AG09309 (cell line): Measurements from ENCODE around the gene NFE2L3.

Experiments used
- DNase-seq: peaks from one replicate; pipeline ENCODE4 v3.0.0-alpha.2; 2010; ENCODE audit warnings: low read depth
- H3K4me3 ChIP-seq: 2 replicates; pipeline ENCODE4 v1.5.1; 2011; ENCODE audit warnings: mild to moderate bottlenecking, low read depth, low read length, moderate library complexity; ENCODE audit not compliant: control insufficient read depth
- CTCF ChIP-seq: IDR thresholded peaks from 2 replicates; pipeline ENCODE4 v1.5.1; 2011; ENCODE audit warnings: mild to moderate bottlenecking, low read depth, low read length, inconsistent platforms; ENCODE audit not compliant: insufficient read depth, control insufficient read depth; ENCODE audit errors: missing control alignments

The NFE2L3 gene

GRCh38 chr7:26201247-26202018 lies 49.4 kb downstream of the NFE2L3 start, which contains the start of gene CBX3:
TSS of gene CBX3 (plus strand) at chr7:26201745. CDS start at chr7:26202999, 1,254 bp downstream.
- TF ChIP-seq CTCF: no peak

GRCh38 chr7:26202019-26202990 lies 50.3 kb downstream of the NFE2L3 start:
- H3K4me3 ChIP-seq: peak overlapping the region; percentile 92
- DNase-seq: no peak
- TF ChIP-seq CTCF: no peak

More at GRCh38 chr7:26201247-26202018, 49.4 kb downstream of the NFE2L3 start, which contains the start of gene CBX3:
- no peak for DNase-seq
- peak within 1 kb of the TSS; percentile 92 for H3K4me3 ChIP-seq

GRCh38 chr7:26203016-26203415 lies 51.0 kb downstream of the NFE2L3 start:
- TF ChIP-seq CTCF: no peak
- peak overlapping the region; percentile 92 for H3K4me3 ChIP-seq
- no peak for DNase-seq

GRCh38 chr7:26208040-26208439 lies 56.0 kb downstream of the NFE2L3 start:
- no peak for TF ChIP-seq CTCF
- no peak overlapping the region for H3K4me3 ChIP-seq
- DNase-seq: no peak

- no peak for TF ChIP-seq CTCF
- DNase-seq: no peak
Measured at GRCh38 chr7:26212921-26213718, 61.1 kb downstream of the NFE2L3 start.

More at GRCh38 chr7:26212921-26213718, 61.1 kb downstream of the NFE2L3 start:
- no peak overlapping the region for H3K4me3 ChIP-seq
